DMS114 treated with DMSO at 0.1 percent for 48 hours (cell line): ENCODE results near the gene SCYL1.

Experiments
- DNase-seq: peaks from one replicate; lab custom pipeline; 2025; ENCODE audit not compliant: unreplicated experiment; lab: John Stamatoyannopoulos, UW

SCYL1 gene

GRCh38 chr11:65532388-65533064, 7.6 kb downstream of the SCYL1 start:
- DNase-seq, result no peak

- DNase-seq, result no peak
Measured at GRCh38 chr11:65535102-65535501, 10.2 kb downstream of the SCYL1 start.

GRCh38 chr11:65536412-65537295, 11.8 kb downstream of the SCYL1 start:
- no peak for DNase-seq

DNA sequence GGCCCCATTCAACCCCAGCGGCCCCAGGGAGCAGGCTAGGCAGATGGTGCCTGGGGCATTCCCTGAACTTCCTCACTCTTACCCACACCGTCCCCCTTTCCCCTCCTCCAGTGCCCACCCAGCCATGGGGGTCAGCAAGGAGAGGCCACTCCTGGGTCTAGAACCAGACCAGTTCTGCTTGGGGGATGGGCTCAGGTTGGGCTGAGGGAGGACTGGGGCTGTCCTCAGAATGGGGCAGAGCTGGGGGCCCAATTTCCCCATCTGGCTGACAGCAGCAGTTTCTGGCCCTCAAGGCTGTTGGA, 12.4 kb downstream of the SCYL1 start:
- no peak for DNase-seq

DNA sequence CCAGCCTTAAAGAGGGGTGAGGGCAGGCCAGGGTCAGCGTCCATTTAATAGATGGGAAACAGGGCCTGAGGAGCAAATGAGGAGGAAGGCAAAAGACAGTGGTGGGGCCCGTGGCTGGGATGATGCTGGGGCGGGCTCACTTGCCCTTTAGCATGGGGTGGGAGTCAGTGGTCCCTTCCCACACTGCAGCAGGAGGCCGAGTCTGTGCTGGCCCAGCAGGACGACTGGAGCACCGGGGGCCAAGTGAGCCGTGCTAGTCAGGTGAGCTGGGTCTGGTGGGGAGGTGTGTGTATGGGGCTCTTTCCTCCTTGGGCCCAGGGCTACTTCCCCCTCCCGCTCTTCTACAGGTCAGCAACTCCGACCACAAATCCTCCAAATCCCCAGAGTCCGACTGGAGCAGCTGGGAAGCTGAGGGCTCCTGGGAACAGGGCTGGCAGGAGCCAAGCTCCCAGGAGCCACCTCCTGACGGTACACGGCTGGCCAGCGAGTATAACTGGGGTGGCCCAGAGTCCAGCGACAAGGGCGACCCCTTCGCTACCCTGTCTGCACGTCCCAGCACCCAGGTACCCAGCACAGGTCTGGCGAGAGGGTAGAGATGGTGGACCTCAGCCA, 12.8 kb downstream of the SCYL1 start:
- DNase-seq, result no peak

GRCh38 chr11:65538232-65538914, 13.5 kb downstream of the SCYL1 start:
- DNase-seq, result no peak

- DNase-seq, result no peak
Measured at GRCh38 chr11:65538915-65539743, 14.2 kb downstream of the SCYL1 start.

DNA sequence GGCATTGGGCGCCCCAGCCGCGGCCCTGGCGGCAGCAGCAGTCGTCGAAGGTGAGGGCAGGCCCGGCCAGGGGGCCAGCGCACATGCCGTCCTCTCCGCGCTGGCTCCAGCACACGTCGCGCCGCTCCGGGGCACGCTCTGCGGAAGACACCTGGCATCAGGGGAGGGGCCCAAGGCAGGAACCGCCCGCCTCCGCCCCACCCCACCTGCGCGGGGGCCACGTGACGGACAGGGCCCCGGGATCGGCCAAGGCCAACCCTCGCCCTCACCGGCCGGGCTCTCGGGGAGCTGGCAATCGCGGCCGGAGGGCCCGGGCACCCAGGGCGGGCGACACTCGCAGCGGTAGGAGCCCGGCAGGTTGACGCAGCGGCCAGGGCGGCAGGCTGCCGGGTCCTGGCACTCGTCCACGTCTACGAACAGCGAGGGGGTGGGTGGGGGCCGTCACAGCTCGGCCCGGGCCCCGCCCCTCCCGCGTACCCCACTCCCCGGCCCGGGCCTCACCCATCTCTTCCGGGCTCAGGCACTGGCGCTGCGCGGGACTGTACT, 14.9 kb downstream of the SCYL1 start:
- no peak for DNase-seq

- DNase-seq, result peak; percentile 59
Measured at GRCh38 chr11:65540290-65541092, 15.6 kb downstream of the SCYL1 start.

DNA sequence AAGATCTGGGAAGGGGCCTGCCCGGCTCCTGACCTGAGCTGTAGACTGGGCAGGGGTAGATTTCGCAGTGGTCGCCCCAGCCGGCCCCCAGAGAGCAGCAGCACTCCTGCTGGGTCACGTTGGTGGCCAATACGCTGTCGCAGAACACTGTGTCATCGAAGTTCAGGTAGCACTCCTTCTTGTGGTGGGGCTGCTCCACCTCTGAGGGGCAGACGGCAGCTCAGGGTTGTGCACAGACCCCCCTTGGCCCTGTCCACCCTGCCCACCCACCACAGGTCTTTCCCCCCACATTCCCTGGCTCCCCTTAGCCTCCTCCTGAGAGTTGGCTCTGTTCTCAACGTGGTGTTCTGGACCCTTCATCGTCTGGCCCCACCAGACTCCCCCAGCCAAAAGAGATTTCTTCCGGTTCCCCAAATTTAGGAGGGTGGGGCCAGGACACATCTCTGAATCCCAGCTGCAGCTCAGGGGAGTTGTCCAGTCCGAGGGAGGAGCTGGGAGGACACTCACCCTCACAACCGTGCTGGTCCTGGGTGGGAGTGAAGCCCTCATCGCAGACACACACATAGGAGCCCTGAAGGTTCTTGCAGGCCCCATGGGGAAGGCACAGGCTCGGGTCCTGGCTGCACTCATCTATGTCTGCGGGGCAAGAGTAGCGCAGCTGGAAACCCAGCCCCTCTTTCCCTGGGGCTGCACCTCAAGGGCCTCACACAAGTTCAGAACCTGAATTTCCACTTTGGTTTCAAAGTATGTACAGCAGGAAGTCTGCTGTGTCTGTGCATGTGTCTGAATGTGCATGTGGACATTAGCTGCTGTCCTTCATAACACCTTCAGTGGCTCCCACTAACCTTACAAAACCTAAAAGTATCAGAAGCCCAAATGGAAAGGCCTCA, 16.5 kb downstream of the SCYL1 start:
- DNase-seq, result no peak

DNA sequence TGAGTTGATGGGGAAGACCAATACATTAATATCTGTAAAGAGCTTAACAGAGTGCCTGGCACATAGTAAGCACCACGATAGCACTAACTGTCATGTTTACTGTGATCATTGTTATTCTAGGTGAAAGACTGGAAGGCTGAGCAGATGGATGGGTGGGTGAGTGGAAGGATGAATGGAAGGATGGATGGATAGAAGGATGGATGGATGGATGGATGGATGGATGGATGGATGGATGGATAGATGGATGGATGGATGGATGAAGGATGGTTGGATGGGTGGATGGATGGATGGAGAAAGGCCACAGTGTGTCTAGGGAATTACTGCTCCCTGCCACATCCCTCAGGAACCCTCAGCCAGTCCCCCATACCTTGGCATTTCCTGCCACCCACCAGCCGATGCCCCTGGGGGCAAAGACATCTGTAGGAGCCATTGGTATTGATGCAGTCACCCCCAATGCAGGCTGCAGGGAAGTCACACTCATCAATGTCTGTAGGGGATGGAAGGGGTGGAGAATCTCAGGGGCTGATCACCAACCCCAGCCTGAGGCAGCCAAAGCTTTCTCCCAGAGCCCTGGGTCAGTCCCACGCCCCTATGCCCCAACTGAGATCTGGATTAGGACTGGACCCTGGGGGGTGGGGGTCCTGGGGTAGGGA, 18.0 kb downstream of the SCYL1 start:
- DNase-seq, result no peak

- DNase-seq, result no peak
Measured at GRCh38 chr11:65545853-65546216, 21.0 kb downstream of the SCYL1 start.

DNA sequence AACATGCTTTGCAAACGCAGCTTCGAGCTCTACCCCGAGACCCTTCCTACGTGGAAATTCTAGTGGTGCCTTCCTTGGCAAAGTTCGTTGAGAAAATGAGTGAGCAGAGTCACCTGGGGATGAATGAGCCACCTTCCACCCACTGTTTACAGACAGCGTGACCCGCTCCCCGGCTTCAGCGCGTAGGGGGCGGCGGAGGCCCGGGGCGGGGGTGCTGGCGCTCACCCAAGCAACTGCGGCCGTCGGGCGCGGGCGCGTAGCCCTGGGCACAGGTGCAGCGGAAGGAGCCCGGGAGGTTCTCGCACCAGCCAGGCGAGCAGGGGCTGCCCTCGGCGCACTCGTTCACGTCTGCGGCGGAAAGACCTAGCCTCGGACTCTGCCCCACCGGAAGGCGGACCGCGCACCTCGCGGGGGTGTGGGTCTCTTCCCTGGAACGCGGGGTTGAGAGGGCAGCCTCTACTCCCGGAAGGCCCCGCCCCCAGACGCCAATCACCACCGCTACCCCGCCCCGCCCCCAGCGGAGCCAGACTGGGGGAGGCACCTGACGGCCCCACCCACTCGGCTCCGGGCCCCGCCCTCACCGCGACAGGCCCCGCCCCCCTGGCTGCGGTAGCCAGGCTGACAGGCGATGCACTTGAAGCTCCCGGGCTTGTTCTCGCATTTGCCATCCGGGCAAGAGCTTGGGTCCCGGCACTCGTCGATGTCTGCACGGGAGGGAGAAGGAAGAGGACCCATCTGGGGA, 21.5 kb downstream of the SCYL1 start:
- no peak for DNase-seq

GRCh38 chr11:65547446-65548125, 22.7 kb downstream of the SCYL1 start:
- DNase-seq, result no peak

GRCh38 chr11:65548395-65548794, 23.5 kb downstream of the SCYL1 start:
- no peak for DNase-seq

GRCh38 chr11:65549096-65549495, 24.2 kb downstream of the SCYL1 start:
- DNase-seq, result no peak
